Psoas muscle (tissue), 8 donors: ENCODE measurements around the gene DNMT3B. TPM values are rescaled to one million over a fixed set of nuclear protein-coding genes. Genes with fewer than 3 reads are reported as not detected.

Source experiments
- ATAC-seq, 4 donors: fragments of 200-7000 bp; cut with Tn5 transposase; one replicate each; pipeline ENCODE4 v1.9.1; 2020; ENCODE audit warnings: moderate library complexity in 3 of 4, mild to moderate bottlenecking in 2 of 4
- DNase-seq, 2 donors: peaks; one replicate each; pipeline ENCODE4 v3.0.0-alpha.2; 2020
- H3K27ac ChIP-seq: fragments of 200-600 bp; one replicate; pipeline ENCODE4 v1.8.0; 2022
- H3K27me3 ChIP-seq, 3 donors: fragments of 200-600 bp in 1 of 3; one replicate each; pipeline versions ENCODE4 v1.6.1 to v1.8.0; 2013 to 2022; ENCODE audit warnings: low read length in 2 of 3, mild to moderate bottlenecking in 2 of 3, moderate library complexity in 1 of 3; ENCODE audit not compliant: insufficient read depth in 3 of 3
- H3K36me3 ChIP-seq, 2 donors: fragments of 200-600 bp in 1 of 2; one replicate each; pipeline versions ENCODE4 v1.6.1 to v1.8.0; 2013 to 2022; ENCODE audit warnings: low read depth in 1 of 2, mild to moderate bottlenecking in 1 of 2, moderate library complexity in 1 of 2; ENCODE audit not compliant: insufficient read depth in 1 of 2
- H3K4me1 ChIP-seq: fragments of 200-600 bp; one replicate; pipeline ENCODE4 v1.8.0; 2022
- H3K4me3 ChIP-seq: fragments of 200-600 bp; one replicate; pipeline ENCODE4 v1.8.0; 2022; ENCODE audit warnings: mild to moderate bottlenecking
- H3K9me3 ChIP-seq: fragments of 200-600 bp; one replicate; pipeline ENCODE4 v1.8.0; 2022
- WGBS, 3 donors: extraction: QIAGEN DNeasy Blood & Tissue Kit; methylation state at CpG; one replicate each; pipeline versions ENCODE4 v1.1.6 to v1.1.7; 2013; 5-methylcytosine and 5-hydroxymethylcytosine counted together
- intact Hi-C, 2 donors: fragments of 100-400 bp; cut with DNase I; formaldehyde crosslinking; loops; one replicate each; pipeline versions ENCODE4 v1.11.0 to v1.14.2; 2022
- polyA plus RNA-seq, 3 donors: library from polyadenylated mRNA; stranded (reverse); fragments of 200-250 nt; gene quantifications; one replicate each; pipeline ENCODE4 v1.2.3, GENCODE V29; 2013
- total RNA-seq, 4 donors: library from RNA; stranded (reverse); fragmentation: NEBNext Ultra II Directional in 2 of 4; extraction: Animal tissue kit (Norgen Biotek cat#: 25700) in 2 of 4; gene quantifications; one replicate each; pipeline versions ENCODE4 v1.2.1 to v1.2.4, GENCODE V29; 2021 to 2023
- TF ChIP-seq, protein P1 (sequence below): fragments of 200-600 bp; IDR thresholded peaks from one replicate; pipeline ENCODE4 v1.8.0; 2022; ENCODE audit warnings: antibody characterized with exemption
- donor health status: healthy with polysubstance abuse.
- donor health status: DM: no; HTN: no; CAD: no; lungs with moderate emphysema.
- donor health status: Bipolar disorder and iron deficiency.
- donor health status: healthy.
- donor health status: DM: yes; HTN: yes; CAD: no.
- donor health status: DM: no; HTN: no; CAD: no.
- donor health status: DM: no; HTN: no; CAD: no.
- donor health status: DM: yes; HTN: yes; CAD: no.

Gene DNMT3B
- total and polyA plus RNA-seq, 7 donors = 0.08 to 0.64 (median 0.17) TPM

DNA sequence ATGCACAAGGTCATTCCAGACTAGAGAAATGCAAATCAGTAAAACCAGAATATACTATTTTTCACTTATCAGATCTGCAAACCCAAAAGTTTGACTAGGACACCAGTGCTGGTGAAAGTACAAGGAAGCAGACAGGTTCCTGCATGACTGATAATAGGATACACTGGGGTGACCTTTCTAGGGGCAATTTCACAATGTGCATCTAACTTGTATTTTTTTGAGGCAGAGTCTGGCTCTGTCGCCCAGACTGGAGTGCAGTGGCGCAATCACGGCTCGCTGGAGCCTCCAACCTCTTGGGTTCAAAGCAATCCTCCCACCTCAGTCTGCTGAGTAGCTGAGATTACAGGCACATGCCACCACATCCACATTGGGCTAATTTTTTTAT is 30.3 kb upstream of the DNMT3B start:
- 86 to 94% (median 89%) methylated on average over 4 of the region's 4 CpGs for WGBS, 3 donors
- peaks cover 0 to 21% of the 10 kb centered on the region in 2 donors for H3K36me3 ChIP-seq
- no peaks in the 10 kb centered on the region for H3K27me3 ChIP-seq
- TF ChIP-seq, protein P1, sequence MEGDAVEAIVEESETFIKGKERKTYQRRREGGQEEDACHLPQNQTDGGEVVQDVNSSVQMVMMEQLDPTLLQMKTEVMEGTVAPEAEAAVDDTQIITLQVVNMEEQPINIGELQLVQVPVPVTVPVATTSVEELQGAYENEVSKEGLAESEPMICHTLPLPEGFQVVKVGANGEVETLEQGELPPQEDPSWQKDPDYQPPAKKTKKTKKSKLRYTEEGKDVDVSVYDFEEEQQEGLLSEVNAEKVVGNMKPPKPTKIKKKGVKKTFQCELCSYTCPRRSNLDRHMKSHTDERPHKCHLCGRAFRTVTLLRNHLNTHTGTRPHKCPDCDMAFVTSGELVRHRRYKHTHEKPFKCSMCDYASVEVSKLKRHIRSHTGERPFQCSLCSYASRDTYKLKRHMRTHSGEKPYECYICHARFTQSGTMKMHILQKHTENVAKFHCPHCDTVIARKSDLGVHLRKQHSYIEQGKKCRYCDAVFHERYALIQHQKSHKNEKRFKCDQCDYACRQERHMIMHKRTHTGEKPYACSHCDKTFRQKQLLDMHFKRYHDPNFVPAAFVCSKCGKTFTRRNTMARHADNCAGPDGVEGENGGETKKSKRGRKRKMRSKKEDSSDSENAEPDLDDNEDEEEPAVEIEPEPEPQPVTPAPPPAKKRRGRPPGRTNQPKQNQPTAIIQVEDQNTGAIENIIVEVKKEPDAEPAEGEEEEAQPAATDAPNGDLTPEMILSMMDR = no peak
- H3K27ac ChIP-seq = no peak overlapping the region
- ATAC-seq = no peak
- H3K4me1 ChIP-seq = no peaks in the 10 kb centered on the region
- DNase-seq = no peak
- no peak overlapping the region for H3K4me3 ChIP-seq
- no peaks in the 10 kb centered on the region for H3K9me3 ChIP-seq
- intact Hi-C loops = no loop called here

DNA sequence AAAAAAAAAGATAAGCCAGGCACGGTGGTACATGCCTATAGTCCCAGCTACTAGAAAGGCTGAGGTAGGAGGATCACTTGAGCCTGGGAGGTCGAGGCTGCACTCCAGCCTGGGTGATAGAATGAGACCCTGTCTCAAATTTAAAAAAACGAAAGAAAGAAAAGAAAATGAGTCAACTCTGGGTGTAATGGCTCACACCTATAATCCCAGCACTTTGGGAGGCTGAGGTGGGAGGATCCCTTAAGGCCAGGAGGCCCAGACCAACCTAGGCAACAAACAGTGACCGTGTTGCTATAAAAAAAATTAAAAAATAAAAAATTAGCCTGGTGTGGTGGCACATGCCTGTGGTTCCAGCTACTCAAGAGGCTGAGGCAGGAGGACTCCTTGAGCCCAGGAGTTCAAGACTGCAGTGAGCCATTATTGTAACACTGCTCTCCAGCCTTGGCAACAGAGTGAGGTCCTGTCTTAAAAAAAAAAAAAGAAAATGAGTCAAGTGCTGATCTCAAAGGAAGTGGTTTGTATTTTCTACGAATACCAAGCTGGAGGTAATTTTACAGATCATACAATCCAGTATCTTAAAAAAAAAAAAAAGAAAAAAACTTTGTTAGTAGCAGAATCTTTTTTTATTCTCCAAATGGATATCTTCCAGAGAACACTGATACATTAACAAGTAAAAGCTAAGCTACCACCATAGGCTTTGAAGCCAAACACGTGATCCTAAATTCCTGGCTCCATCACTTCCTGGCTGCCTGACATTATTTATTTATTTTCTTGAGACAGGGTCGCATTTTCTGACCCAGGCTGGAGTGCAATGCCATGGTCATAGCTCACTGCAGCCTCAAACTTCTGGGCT is 24.6 kb upstream of the DNMT3B start:
- no peak overlapping the region for H3K27ac ChIP-seq
- TF ChIP-seq, protein P1 = no peak
- ATAC-seq (no peak), DNase-seq (no peak)
- peaks cover 0 to 6% of the 10 kb centered on the region in 2 donors for H3K36me3 ChIP-seq
- no peak overlapping the region for H3K4me3 ChIP-seq
- WGBS, 3 donors = 58 to 70% (median 62%) methylated on average over 7 of the region's 7 CpGs
- H3K9me3 ChIP-seq = no peaks in the 10 kb centered on the region
- no peaks in the 10 kb centered on the region for H3K27me3 ChIP-seq
- intact Hi-C loops = no loop called here
- peaks cover 3% of the 10 kb centered on the region for H3K4me1 ChIP-seq

DNA sequence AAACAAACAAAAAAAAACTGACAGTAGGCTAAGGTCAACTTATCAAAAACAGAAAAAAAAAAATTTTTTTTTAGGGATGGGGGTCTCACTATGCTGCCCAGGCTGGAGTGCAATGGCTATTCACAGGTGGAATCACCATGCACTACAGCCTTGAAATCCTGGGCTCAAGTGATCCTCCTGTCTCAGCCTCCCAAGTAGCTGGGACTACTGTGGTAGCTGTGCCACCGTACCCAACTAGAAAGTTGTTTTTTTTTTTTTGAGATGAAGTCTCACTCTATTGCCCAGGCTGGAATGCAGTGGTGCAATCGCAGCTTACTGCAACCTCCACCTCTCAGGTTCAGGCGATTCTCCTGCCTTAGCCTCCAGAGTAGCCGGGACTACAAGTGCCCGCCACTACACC is 21.0 kb upstream of the DNMT3B start:
- Histone ChIP-seq H3K4me1 (peaks cover 13% of the 10 kb centered on the region), H3K27ac (no peak overlapping the region), H3K27me3 (no peaks in the 10 kb centered on the region), H3K9me3 (no peaks in the 10 kb centered on the region), H3K36me3 (peaks cover 0 to 6% of the 10 kb centered on the region in 2 donors), H3K4me3 (no peak overlapping the region)
- no peak for ATAC-seq
- DNase-seq = no peak
- intact Hi-C loops = no loop called here
- 86 to 95% (median 89%) methylated on average over 5 of the region's 5 CpGs for WGBS, 3 donors
- TF ChIP-seq, protein P1 = no peak

DNA sequence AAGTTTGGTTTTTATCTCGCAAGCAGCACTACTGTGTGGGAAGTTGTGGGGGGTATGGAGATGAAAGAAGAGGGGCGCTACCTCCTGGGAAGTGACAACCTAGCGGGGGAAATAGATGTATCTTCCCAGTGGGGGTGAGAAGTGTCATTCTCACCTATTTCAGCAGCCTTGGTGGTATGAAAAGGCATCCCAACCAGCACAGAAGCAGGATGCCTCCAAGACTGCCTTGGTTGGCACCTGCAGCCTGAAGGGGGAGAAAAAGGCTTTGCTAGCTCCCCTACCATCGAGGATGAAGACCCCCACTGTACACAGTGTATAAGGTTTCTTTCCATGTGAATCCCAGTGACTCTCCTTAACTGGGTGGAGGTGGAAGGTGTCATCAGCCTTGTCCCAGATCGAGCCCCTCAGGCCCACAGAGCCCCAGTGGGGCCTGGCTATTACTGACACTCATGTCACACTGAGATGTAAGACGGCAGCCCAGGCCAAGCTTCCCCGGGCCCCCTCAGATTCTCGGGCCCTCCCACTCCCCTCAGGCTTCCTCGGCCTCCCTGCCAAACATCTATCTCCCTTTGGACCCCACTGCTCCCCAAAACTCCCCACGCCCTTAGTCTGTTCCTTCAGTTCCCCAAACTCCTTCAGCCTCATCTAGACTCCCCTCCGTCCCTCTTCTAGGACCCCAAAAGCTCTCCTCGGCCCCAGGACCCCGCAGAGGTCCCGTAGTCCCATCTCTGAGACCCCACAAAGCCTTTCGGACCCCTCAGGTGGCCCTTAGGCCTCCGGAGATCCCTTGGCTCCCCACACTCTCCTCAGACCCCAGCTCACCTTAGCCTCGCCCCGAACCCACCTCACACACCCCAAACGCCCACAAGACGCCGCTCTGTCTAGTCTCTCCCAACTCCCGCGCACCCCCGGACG is 19.6 kb upstream of the DNMT3B start:
- ATAC-seq (peak in 3 of 4 donors; percentile 45 to 58 (median 45)), DNase-seq (no peak)
- Histone ChIP-seq H3K27ac (peak overlapping the region; percentile 78), H3K36me3 (no peaks in the 10 kb centered on the region), H3K27me3 (no peaks in the 10 kb centered on the region), H3K9me3 (no peaks in the 10 kb centered on the region), H3K4me3 (peak overlapping the region; percentile 84), H3K4me1 (peaks cover 13% of the 10 kb centered on the region)
- WGBS, 3 donors = 12 to 14% (median 13%) methylated on average over 24 to 25 of the region's 25 CpGs
- TF ChIP-seq, protein P1 = no peak
- intact Hi-C loops = no loop called here
